Endothelial cell of umbilical vein (primary cell): ENCODE results near the gene MALAT1.

Source experiments
- EZH2 ChIP-seq: IDR thresholded peaks from 2 replicates; pipeline ENCODE4 v1.6.1; 2012; ENCODE audit warnings: borderline replicate concordance, low read depth, mild to moderate bottlenecking, moderate library complexity, low read length, inconsistent platforms; ENCODE audit not compliant: severe bottlenecking
- POLR2A ChIP-seq: IDR thresholded peaks from 2 replicates; pipeline ENCODE4 v1.6.1; 2012; ENCODE audit warnings: low read depth, mild to moderate bottlenecking, control low read depth, low read length
- POLR2AphosphoS5 ChIP-seq: IDR thresholded peaks from 2 replicates; pipeline ENCODE4 v1.6.1; 2012; ENCODE audit warnings: low read depth, mild to moderate bottlenecking, control low read depth, low read length, moderate library complexity; ENCODE audit not compliant: insufficient read depth
- TF ChIP-seq, protein P1 (sequence below), 2 donors: IDR thresholded peaks; 1 replicate in 1 of 2; 2 replicates in 1 of 2; pipeline ENCODE4 v1.5.1; 2011; ENCODE audit warnings: low read length in 2 of 2, mild to moderate bottlenecking in 2 of 2, moderate library complexity in 2 of 2, control low read depth in 1 of 2, inconsistent platforms in 1 of 2, low read depth in 1 of 2; ENCODE audit not compliant: insufficient read depth in 1 of 2; ENCODE audit errors: extremely low read depth in 1 of 2

DNA sequence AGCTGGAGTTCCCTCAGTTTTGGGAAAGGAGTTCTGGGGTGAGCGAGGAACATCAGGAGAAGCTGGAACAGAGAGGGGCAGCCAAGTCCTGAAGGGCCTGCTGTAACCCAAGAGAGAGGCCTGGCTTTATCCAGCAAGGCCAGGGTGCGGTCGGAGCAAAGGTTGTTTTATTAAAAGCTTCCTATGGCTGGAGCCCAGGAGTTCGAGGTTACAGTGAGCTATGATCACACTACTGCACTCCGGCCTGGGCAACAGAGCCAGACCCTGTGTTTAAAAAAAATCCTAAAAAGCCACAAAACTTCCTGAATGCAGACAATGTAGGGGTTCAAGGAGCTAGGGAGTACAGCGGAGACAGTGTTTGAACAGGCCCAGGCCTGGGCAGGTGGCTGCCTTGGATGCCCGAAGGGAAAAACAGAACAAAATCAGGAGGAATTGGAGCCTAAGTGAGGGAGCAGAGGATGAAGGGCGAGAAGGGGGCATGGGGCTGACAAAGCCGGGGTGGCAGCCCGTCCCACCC is 22.2 kb upstream of the MALAT1 start:
- TF ChIP-seq EZH2: no peak
- TF ChIP-seq, protein P1, sequence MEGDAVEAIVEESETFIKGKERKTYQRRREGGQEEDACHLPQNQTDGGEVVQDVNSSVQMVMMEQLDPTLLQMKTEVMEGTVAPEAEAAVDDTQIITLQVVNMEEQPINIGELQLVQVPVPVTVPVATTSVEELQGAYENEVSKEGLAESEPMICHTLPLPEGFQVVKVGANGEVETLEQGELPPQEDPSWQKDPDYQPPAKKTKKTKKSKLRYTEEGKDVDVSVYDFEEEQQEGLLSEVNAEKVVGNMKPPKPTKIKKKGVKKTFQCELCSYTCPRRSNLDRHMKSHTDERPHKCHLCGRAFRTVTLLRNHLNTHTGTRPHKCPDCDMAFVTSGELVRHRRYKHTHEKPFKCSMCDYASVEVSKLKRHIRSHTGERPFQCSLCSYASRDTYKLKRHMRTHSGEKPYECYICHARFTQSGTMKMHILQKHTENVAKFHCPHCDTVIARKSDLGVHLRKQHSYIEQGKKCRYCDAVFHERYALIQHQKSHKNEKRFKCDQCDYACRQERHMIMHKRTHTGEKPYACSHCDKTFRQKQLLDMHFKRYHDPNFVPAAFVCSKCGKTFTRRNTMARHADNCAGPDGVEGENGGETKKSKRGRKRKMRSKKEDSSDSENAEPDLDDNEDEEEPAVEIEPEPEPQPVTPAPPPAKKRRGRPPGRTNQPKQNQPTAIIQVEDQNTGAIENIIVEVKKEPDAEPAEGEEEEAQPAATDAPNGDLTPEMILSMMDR (IDR thresholded peaks at IDR 0.05; ENCODE audit: extremely low read depth in 1 of 2, insufficient read depth in 1 of 2, low read depth in 1 of 2, low read length in 2 of 2): no peak
- peak; percentile 14 for TF ChIP-seq POLR2A
- no peak for TF ChIP-seq POLR2AphosphoS5
